Esophagus muscularis mucosa (tissue), 4 donors: ENCODE data around the gene C16orf54. TPM values are rescaled to one million over a fixed set of nuclear protein-coding genes. Genes with fewer than 3 reads are reported as not detected.
"Not testable (repeated sequence)": the region's sequence is repeated elsewhere in the genome, so short reads cannot be mapped to it uniquely, and the experiment has no call there.

Source experiments
- DNase-seq: peaks from one replicate; pipeline ENCODE4 v3.0.0-alpha.2; 2017; ENCODE audit errors: extremely low spot score
- H3K27ac ChIP-seq, 4 donors: fragments of 200-600 bp; sonication (generic); replicated peaks in 1 of 4; 1 replicate in 3 of 4; 2 replicates in 1 of 4; pipeline ENCODE4 v1.5.1; 2016 to 2019; ENCODE audit warnings: mild to moderate bottlenecking in 1 of 4
- H3K27me3 ChIP-seq, 4 donors: fragments of 200-600 bp; sonication (generic); one replicate each; pipeline versions ENCODE4 v1.5.1 to v1.6.0; 2016 to 2019
- H3K36me3 ChIP-seq, 4 donors: fragments of 200-600 bp; sonication (generic); one replicate each; pipeline ENCODE4 v1.5.1; 2016 to 2019
- H3K4me1 ChIP-seq, 4 donors: fragments of 200-600 bp; sonication (generic); one replicate each; pipeline ENCODE4 v1.5.1; 2016 to 2019
- H3K4me3 ChIP-seq, 4 donors: fragments of 200-600 bp; sonication (generic); 1 replicate in 2 of 4; 2 replicates in 2 of 4; pipeline ENCODE4 v1.5.1; 2016 to 2019; ENCODE audit warnings: mild to moderate bottlenecking in 4 of 4, moderate library complexity in 1 of 4
- H3K9me3 ChIP-seq, 4 donors: fragments of 200-600 bp; sonication (generic); 1 replicate in 3 of 4; 2 replicates in 1 of 4; pipeline ENCODE4 v1.5.1; 2016 to 2019
- CTCF ChIP-seq, 3 experiments: fragments of 200-600 bp in 2 of 3; fragments of 450-650 bp in 1 of 3; sonication (generic) in 2 of 3; IDR thresholded peaks; one replicate each; pipeline ENCODE4 v1.5.1; 2017 to 2019; ENCODE audit warnings: antibody characterized with exemption in 3 of 3, mild to moderate bottlenecking in 2 of 3, moderate library complexity in 1 of 3
- EP300 ChIP-seq: sonication (generic); formaldehyde crosslinking; IDR thresholded peaks from one replicate; pipeline ENCODE4 v1.6.1; 2017; ENCODE audit warnings: antibody characterized with exemption
- POLR2A ChIP-seq: fragments of 450-650 bp; IDR thresholded peaks from one replicate; pipeline ENCODE4 v1.6.1; 2017; ENCODE audit warnings: antibody characterized with exemption, moderate library complexity, mild to moderate bottlenecking, low read depth
- POLR2AphosphoS5 ChIP-seq, 2 donors: sonication (generic); formaldehyde crosslinking; IDR thresholded peaks; one replicate each; pipeline ENCODE4 v1.6.1; 2017; ENCODE audit warnings: antibody characterized with exemption in 2 of 2
- WGBS: methylation state at CpG from one replicate; pipeline ENCODE4 v1.1.5; 2018; 5-methylcytosine and 5-hydroxymethylcytosine counted together
- intact Hi-C: fragments of 100-400 bp; cut with DNase I; formaldehyde crosslinking; loops from one replicate; pipeline ENCODE4 v1.15.1; 2023
- total RNA-seq, 4 donors: library from RNA; depleted of rRNA; stranded (reverse); fragments of >200 nt; gene quantifications; one replicate each; pipeline versions ENCODE4 v1.1.0 to v1.2.1, GENCODE V29; 2016

C16orf54 gene
- total RNA-seq, 4 donors from 2014 or later: 1.3 to 2.5 (median 1.8) TPM

GRCh38 chr16:29775742-29776408 lies 30.1 kb upstream of the C16orf54 start:
- intact Hi-C loops: no loop called here
- 67% methylated on average over 4 of the region's 4 CpGs for WGBS
- no peak for DNase-seq

GRCh38 chr16:29774730-29775129 lies 28.9 kb upstream of the C16orf54 start:
- DNase-seq: no peak
- intact Hi-C loops: no loop called here
- H3K27me3 ChIP-seq: peaks cover 0 to 14% (median 0%) of the 10 kb centered on the region in 4 donors
- H3K9me3 ChIP-seq: no peaks in the 10 kb centered on the region
- TF ChIP-seq POLR2A (no peak), CTCF (IDR thresholded peaks at IDR 0.05) (no peak), EP300 (no peak), POLR2AphosphoS5 (IDR thresholded peaks at IDR 0.05) (no peak)
- no peaks in the 10 kb centered on the region for H3K4me1 ChIP-seq
- no peak overlapping the region for H3K27ac ChIP-seq
- H3K36me3 ChIP-seq: no peaks in the 10 kb centered on the region
- 93% methylated on average over 5 of the region's 5 CpGs for WGBS
- no peak overlapping the region for H3K4me3 ChIP-seq

More at GRCh38 chr16:29775742-29776408, 30.1 kb upstream of the C16orf54 start:
- Histone ChIP-seq H3K9me3 (no peaks in the 10 kb centered on the region), H3K27me3 (peaks cover 0 to 23% (median 0%) of the 10 kb centered on the region in 4 donors), H3K4me3 (no peak overlapping the region), H3K27ac (no peak overlapping the region), H3K36me3 (no peaks in the 10 kb centered on the region), H3K4me1 (no peaks in the 10 kb centered on the region)
- TF ChIP-seq POLR2AphosphoS5 (IDR thresholded peaks at IDR 0.05) (no peak), POLR2A (no peak), EP300 (no peak), CTCF (IDR thresholded peaks at IDR 0.05) (no peak)

GRCh38 chr16:29772330-29772729 lies 26.5 kb upstream of the C16orf54 start:
- H3K9me3 ChIP-seq, H3K4me1 ChIP-seq, intact Hi-C loops, H3K4me3 ChIP-seq, H3K27ac ChIP-seq, DNase-seq, H3K36me3 ChIP-seq, H3K27me3 ChIP-seq: not testable (repeated sequence)
- WGBS: 85% methylated on average over 7 of the region's 7 CpGs

- no peaks in the 10 kb centered on the region for H3K4me1 ChIP-seq
- no peak for DNase-seq
- intact Hi-C loops: no loop called here
- TF ChIP-seq POLR2AphosphoS5 (IDR thresholded peaks at IDR 0.05) (no peak), CTCF (IDR thresholded peaks at IDR 0.05) (no peak), POLR2A (no peak), EP300 (no peak)
- 71% methylated on average over 7 of the region's 7 CpGs for WGBS
- no peaks in the 10 kb centered on the region for H3K36me3 ChIP-seq
- no peak overlapping the region for H3K4me3 ChIP-seq
- no peak overlapping the region for H3K27ac ChIP-seq
- no peaks in the 10 kb centered on the region for H3K27me3 ChIP-seq
- H3K9me3 ChIP-seq: no peaks in the 10 kb centered on the region
Observed at GRCh38 chr16:29770250-29770929, 24.6 kb upstream of the C16orf54 start.

- H3K9me3 ChIP-seq: no peaks in the 10 kb centered on the region
- no peak overlapping the region for H3K4me3 ChIP-seq
- no peak for DNase-seq
- no peaks in the 10 kb centered on the region for H3K36me3 ChIP-seq
- no peaks in the 10 kb centered on the region for H3K4me1 ChIP-seq
- H3K27me3 ChIP-seq: peaks cover 0 to under 1% (median 0%) of the 10 kb centered on the region in 4 donors
- intact Hi-C loops: no loop called here
- 90% methylated on average over 2 of the region's 2 CpGs for WGBS
- no peak for TF ChIP-seq POLR2AphosphoS5 (IDR thresholded peaks at IDR 0.05)
- no peak for TF ChIP-seq POLR2A
- H3K27ac ChIP-seq: no peak overlapping the region
Observed at GRCh38 chr16:29769507-29769906, 23.7 kb upstream of the C16orf54 start.
